Omental fat pad (tissue), 4 donors: Measurements from ENCODE around the gene RNASEH2B. TPM values are rescaled to one million over a fixed set of nuclear protein-coding genes. Genes with fewer than 3 reads are reported as not detected.

Source experiments
- ATAC-seq: fragments of 150-250 bp; one replicate; pipeline ENCODE4 v1.9.1; 2016; ENCODE audit warnings: mild to moderate bottlenecking, moderate library complexity; ENCODE audit not compliant: low FRiP score
- DNase-seq: peaks from one replicate; pipeline ENCODE4 v3.0.0-alpha.2; 2019; ENCODE audit warnings: low spot score
- total RNA-seq, 4 donors: library from RNA; depleted of rRNA; stranded (reverse); fragments of >200 nt; gene quantifications; one replicate each; pipeline ENCODE4 v1.1.0, GENCODE V29; 2016
- TF ChIP-seq, protein P1 (sequence below), 3 donors: fragments of 450-650 bp; IDR thresholded peaks; one replicate each; pipeline ENCODE4 v1.5.1; 2016 to 2017; ENCODE audit warnings: antibody characterized with exemption in 3 of 3, mild to moderate bottlenecking in 3 of 3, moderate library complexity in 2 of 3

The RNASEH2B gene
- total RNA-seq, 4 donors from 2014 or later, result 25.2 to 50.3 (median 33.2) TPM

DNA sequence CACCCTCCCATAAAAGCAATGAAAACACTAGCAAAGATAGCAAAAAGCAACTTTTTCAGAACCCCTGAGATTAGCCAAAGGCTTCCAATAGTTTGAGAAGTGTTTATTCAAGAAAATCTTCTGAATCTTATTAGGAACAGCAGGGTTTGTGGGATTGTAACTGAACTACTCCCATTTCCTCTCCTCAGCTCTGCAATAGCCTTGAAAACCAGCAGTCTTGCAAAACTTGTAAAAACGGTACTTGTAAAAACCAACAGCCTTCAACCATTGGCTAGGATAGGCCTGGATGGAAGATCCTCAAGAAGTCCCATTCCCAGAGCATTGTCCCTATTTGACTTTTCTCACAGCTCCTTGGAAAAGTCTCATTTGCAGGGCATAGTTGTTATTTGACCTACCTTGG, 12.1 kb downstream of the RNASEH2B start:
- TF ChIP-seq, protein P1, sequence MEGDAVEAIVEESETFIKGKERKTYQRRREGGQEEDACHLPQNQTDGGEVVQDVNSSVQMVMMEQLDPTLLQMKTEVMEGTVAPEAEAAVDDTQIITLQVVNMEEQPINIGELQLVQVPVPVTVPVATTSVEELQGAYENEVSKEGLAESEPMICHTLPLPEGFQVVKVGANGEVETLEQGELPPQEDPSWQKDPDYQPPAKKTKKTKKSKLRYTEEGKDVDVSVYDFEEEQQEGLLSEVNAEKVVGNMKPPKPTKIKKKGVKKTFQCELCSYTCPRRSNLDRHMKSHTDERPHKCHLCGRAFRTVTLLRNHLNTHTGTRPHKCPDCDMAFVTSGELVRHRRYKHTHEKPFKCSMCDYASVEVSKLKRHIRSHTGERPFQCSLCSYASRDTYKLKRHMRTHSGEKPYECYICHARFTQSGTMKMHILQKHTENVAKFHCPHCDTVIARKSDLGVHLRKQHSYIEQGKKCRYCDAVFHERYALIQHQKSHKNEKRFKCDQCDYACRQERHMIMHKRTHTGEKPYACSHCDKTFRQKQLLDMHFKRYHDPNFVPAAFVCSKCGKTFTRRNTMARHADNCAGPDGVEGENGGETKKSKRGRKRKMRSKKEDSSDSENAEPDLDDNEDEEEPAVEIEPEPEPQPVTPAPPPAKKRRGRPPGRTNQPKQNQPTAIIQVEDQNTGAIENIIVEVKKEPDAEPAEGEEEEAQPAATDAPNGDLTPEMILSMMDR (IDR thresholded peaks at IDR 0.05), result no peak
- no peak for ATAC-seq
- DNase-seq, result no peak

DNA sequence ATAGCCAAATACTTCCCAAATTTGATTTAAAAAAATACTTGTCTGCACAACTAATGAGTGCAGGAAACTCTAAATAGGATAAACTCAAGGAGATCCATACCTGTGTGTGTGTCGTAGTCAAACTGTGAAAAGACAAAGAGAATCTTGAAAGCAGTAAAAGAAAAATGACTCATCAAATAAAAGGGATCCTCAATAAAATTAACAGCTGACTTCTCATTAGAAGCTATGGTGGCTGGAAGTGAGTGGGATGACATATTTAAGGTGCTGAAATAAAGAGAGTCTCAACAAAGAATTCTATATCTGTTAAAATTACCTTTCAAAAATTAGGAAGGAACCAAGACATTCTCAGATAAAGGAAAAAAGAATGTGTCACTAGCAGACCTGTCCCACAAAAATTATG, 13.7 kb downstream of the RNASEH2B start:
- DNase-seq (no peak), ATAC-seq (no peak)
- TF ChIP-seq, protein P1 (IDR thresholded peaks at IDR 0.05), result no peak

DNA sequence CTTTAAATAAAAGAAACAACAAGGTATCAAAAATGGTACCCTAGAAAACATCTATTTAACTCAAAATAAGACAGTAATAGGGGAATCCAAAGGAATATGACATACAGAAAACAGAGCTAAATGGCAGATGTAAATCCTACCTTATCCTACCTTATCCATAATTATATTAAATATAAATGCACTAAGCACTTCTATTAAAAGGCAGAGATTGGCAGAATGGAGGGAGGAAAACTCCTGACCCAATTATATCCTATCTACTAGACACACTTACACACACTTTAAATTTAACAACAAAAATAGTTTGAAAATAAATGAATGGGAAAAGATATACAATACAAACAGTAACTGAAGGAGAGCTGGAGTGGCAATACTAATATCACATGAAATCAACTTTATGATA, 14.4 kb downstream of the RNASEH2B start:
- no peak for DNase-seq
- TF ChIP-seq, protein P1 (IDR thresholded peaks at IDR 0.05), result no peak
- no peak for ATAC-seq

DNA sequence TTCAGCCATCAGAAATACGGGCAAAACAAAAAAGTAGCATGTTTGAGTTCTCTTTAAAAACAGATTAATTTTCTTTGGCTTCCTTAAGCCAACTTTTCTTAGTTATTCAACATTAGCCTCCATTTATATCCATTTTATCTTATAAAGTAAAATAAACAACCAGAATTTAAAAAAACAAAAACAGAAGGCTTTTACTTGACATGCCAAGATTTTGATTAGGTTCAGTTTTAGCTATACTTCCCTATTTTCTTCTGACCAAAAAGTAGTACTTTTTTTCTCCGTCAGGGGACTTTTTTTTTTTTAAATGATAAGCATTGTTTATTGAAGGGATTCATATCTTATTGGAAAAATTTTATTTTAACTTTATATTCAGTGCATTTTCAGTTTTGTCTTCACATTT, 18.1 kb downstream of the RNASEH2B start:
- no peak for DNase-seq
- TF ChIP-seq, protein P1 (IDR thresholded peaks at IDR 0.05), result no peak
- ATAC-seq, result no peak

DNA sequence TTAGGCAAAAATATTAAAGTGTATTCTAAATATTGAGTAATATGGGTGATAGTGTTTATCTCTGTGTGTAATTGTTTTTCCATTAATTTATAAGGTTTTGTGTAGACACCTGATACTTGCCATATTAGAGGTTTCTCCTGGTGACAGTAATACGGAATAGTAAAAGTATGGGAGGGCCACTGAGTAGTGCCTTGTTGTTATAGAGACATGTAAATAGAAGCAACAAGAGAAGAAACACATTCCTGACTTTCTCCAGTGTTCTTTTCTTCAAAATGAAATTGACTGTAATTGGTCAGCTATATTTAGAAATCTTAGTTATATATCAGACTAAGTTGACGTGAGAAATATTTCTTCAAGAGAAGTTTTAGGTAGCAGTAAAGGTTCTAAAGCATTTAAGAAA, 18.5 kb downstream of the RNASEH2B start:
- TF ChIP-seq, protein P1 (IDR thresholded peaks at IDR 0.05), result no peak
- no peak for DNase-seq
- no peak for ATAC-seq

DNA sequence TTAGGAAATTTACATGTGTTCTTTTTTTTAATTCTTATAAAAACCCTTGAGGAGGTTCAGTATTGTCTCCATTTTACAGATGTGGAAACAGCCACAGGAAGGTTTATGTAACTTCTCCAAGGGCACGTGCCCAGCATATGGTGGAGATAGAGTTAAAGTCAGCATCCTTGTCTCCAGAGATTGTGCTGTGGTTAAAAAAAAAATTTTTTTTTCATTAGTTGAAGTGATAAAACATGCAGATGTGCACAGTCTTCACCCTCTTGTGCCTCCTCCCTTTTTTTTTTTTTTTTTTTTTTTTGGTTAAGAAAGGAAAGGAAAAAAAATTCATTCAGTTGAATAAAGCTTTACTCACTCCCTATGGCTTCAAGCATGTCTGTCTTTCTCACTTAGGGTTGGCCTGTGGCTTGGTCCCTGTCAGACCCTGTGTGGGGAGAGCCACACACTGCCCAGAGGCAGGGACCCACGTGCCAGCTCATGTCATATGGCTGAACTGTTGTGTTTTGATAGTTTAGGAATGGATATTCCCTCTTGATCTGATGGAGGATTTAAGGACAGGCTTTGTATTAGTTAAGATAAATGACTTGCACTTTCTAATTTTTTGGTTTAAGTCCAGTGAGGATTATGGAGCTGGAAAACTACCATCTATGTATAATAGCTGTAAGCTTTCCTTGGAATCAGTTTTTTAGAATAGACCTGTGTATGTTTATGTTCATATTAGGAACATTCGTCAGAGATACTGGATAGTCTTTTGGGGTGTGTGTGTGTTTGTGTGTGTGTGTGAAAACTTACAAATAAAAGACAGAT, 19.3 kb downstream of the RNASEH2B start:
- DNase-seq (no peak), ATAC-seq (no peak)
- TF ChIP-seq, protein P1 (IDR thresholded peaks at IDR 0.05), result no peak

DNA sequence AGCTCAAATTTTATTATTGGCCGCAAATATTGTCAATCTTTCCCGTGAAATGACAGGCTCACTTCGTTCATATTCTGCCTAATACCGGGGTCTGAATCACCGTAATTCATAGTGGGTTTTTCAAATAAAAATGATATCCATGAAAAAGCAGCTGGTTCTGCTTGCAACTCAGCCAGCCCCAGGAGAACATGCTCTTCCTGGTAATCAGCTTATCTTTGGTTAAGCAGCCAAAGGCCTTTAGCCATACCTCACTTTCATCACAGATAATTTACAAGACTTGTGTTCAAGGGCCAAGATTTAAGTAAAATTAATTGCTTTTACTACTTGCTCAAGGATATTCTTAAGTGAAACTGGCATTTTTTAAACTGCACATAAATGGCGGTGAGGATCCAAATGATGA, 22.5 kb downstream of the RNASEH2B start:
- no peak for ATAC-seq
- TF ChIP-seq, protein P1 (IDR thresholded peaks at IDR 0.05), result no peak
- DNase-seq, result no peak
